Measurements from ENCODE around the gene PFDN6. TPM values are rescaled to one million over a fixed set of nuclear protein-coding genes. Genes with fewer than 3 reads are reported as not detected.

PFDN6 gene
- total RNA-seq, 4 donors from 2014 or later, result 13.6 to 33.5 (median 21.6) TPM

DNA sequence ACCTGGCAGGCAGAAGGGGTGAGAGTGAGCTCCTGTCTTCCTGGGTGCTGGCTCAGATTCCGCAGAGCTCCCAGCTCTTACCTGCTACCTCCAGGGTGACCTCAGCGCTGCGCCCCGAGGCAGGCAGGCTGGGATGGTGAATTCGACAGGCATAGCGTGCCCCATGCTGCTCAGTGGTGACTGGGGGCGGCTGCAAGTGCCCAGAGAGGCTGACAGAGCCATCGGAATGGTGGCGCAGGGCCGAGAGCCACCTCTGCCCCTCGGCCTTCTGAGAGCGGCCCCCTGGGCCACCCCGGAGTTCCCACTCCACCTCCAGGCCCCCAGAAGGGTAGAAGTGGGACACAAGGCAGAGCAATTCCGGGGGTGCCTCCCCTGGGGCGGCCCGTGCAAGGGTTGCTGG is 14.8 kb downstream of the PFDN6 start:
- Histone ChIP-seq H3K36me3 (no peaks in the 10 kb centered on the region), H3K4me1 (no peaks in the 10 kb centered on the region), H3K27ac (no peak overlapping the region), H3K4me3 (no peak overlapping the region), H3K27me3 (no peaks in the 10 kb centered on the region), H3K9me3 (no peaks in the 10 kb centered on the region)
- TF ChIP-seq, protein P1, sequence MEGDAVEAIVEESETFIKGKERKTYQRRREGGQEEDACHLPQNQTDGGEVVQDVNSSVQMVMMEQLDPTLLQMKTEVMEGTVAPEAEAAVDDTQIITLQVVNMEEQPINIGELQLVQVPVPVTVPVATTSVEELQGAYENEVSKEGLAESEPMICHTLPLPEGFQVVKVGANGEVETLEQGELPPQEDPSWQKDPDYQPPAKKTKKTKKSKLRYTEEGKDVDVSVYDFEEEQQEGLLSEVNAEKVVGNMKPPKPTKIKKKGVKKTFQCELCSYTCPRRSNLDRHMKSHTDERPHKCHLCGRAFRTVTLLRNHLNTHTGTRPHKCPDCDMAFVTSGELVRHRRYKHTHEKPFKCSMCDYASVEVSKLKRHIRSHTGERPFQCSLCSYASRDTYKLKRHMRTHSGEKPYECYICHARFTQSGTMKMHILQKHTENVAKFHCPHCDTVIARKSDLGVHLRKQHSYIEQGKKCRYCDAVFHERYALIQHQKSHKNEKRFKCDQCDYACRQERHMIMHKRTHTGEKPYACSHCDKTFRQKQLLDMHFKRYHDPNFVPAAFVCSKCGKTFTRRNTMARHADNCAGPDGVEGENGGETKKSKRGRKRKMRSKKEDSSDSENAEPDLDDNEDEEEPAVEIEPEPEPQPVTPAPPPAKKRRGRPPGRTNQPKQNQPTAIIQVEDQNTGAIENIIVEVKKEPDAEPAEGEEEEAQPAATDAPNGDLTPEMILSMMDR (IDR thresholded peaks at IDR 0.05), result no peak
- TF ChIP-seq POLR2A (IDR thresholded peaks at IDR 0.05), result no peak
- intact Hi-C loops (cut with DNase I; ENCODE audit: low total_unique reads), result no loop called here
- DNase-seq, result no peak

GRCh38 chr6:33305052-33305451 is 15.7 kb downstream of the PFDN6 start:
- Histone ChIP-seq H3K27ac (no peak overlapping the region), H3K4me1 (no peaks in the 10 kb centered on the region), H3K36me3 (no peaks in the 10 kb centered on the region), H3K4me3 (no peak overlapping the region), H3K27me3 (no peaks in the 10 kb centered on the region), H3K9me3 (no peaks in the 10 kb centered on the region)
- intact Hi-C loops (cut with DNase I; ENCODE audit: low total_unique reads), result no loop called here
- no peak for DNase-seq
- TF ChIP-seq, protein P1 (IDR thresholded peaks at IDR 0.05), result no peak
- no peak for TF ChIP-seq POLR2A (IDR thresholded peaks at IDR 0.05)

GRCh38 chr6:33306356-33306755 is 17.0 kb downstream of the PFDN6 start:
- TF ChIP-seq POLR2A (IDR thresholded peaks at IDR 0.05), result no peak
- TF ChIP-seq, protein P1 (IDR thresholded peaks at IDR 0.05), result no peak
- H3K9me3 ChIP-seq, result no peaks in the 10 kb centered on the region
- intact Hi-C loops (cut with DNase I; ENCODE audit: low total_unique reads), result no loop called here
- DNase-seq, result no peak
- no peak overlapping the region for H3K27ac ChIP-seq
- no peaks in the 10 kb centered on the region for H3K4me1 ChIP-seq
- H3K27me3 ChIP-seq, result no peaks in the 10 kb centered on the region
- no peak overlapping the region for H3K4me3 ChIP-seq
- H3K36me3 ChIP-seq, result no peaks in the 10 kb centered on the region

DNA sequence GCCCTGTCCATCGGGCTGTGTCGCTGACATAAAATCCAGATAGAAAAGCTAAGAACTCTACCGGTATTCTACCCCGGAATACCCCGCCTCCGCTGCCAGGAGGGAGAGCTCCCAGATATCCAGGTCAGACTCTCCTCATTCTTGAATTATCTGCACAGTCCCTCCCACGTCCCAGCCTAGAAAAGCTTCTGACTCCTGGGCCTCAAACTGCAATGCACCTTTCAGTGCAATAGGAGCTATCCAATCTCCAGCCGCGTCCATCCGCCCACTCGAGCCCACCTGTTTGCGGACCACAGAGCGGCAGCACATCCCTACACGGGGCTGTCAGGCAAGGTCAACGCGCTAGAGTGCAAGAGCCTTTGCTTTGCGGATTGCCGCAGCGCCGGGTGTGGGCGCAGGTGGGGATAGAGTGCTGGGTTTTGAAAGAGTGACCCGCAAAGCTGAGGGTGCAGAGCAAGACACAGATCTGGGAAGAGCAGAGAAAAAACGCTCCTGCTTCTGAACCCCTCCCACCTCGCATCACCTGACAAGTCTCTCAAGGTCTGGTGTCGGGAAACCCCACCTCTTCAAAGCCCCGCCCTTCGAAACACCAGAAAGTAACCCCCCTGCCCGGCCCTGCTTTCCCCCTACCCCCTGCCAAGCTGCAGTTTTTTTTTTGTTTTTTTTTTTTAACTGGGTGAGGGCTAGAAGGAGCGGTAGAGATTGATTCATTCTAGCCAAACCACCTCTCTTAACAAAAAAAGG is 23.1 kb downstream of the PFDN6 start:
- TF ChIP-seq, protein P1 (IDR thresholded peaks at IDR 0.05), result no peak
- TF ChIP-seq POLR2A (IDR thresholded peaks at IDR 0.05), result no peak
- Histone ChIP-seq H3K9me3 (no peaks in the 10 kb centered on the region), H3K4me1 (peaks cover 0 to 5% of the 10 kb centered on the region in 2 donors), H3K27me3 (no peaks in the 10 kb centered on the region), H3K4me3 (peak overlapping the region; percentile 77 to 90), H3K27ac (peak overlapping the region; percentile 96 to 98), H3K36me3 (no peaks in the 10 kb centered on the region)
- intact Hi-C loops (cut with DNase I; ENCODE audit: low total_unique reads), result no loop called here
- DNase-seq, result peak; percentile 68 to 77

GRCh38 chr6:33313105-33313708 is 23.8 kb downstream of the PFDN6 start:
- Histone ChIP-seq H3K27ac (peak overlapping the region; percentile 96 to 98), H3K36me3 (no peaks in the 10 kb centered on the region), H3K4me1 (peaks cover 0 to 5% of the 10 kb centered on the region in 2 donors), H3K27me3 (no peaks in the 10 kb centered on the region), H3K9me3 (no peaks in the 10 kb centered on the region), H3K4me3 (peak overlapping the region; percentile 77 to 90)
- no peak for DNase-seq
- intact Hi-C loops (cut with DNase I; ENCODE audit: low total_unique reads), result no loop called here
- no peak for TF ChIP-seq POLR2A (IDR thresholded peaks at IDR 0.05)
- TF ChIP-seq, protein P1 (IDR thresholded peaks at IDR 0.05), result no peak

All from uterus (tissue), 4 donors.